ENCODE results near the gene CNTLN. TPM values are rescaled to one million over a fixed set of nuclear protein-coding genes. Genes with fewer than 3 reads are reported as not detected.

The CNTLN gene
- total and polyA plus RNA-seq, 9 of the 15 experiments (the other 6 are each of a cell fraction or from before 2014, with no cell fraction given) = 0.08 TPM; not detected in 8

DNA sequence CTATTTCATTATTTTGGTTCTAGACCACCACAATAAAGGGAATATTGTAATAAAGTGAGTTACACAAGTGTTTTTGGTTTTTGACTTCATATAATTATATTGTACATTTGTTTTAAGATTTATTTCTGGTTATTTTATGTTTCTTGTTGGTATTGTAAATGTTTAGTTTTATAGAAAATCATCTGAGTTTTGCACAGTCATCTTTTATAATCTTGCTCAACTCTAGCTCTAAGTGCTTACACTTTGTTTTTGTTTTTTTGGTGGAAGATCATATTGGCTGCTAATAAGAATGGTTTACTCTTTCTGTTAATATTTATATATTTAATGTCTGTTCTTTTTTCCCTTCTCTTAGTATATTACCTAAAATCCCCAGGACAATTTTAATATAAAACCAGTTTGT lies 135.0 kb downstream of the CNTLN start:
- Histone ChIP-seq H3K4me2 (ENCODE audit: insufficient read depth, low read length) (no peak overlapping the region), H4K20me1 (replicated peaks; ENCODE audit: control insufficient read depth, insufficient read depth, low read length) (no peaks in the 10 kb centered on the region), H3K9me3 (replicated peaks; ENCODE audit: control insufficient read depth, insufficient read depth, low read depth, low read length) (no peaks in the 10 kb centered on the region), H3K4me3 (no peak overlapping the region), H2AFZ (ENCODE audit: low read depth, low read length) (no peak overlapping the region), H3K27me3 (ENCODE audit: control insufficient read depth in 2 of 2, insufficient read depth in 2 of 2, low read length in 2 of 2) (no peaks in the 10 kb centered on the region), H3K9ac (ENCODE audit: insufficient read depth in 1 of 2, low read depth in 2 of 2, low read length in 2 of 2) (no peak overlapping the region), H3K36me3 (ENCODE audit: control insufficient read depth, insufficient read depth, low read length) (no peaks in the 10 kb centered on the region), H3K79me2 (ENCODE audit: control insufficient read depth, insufficient read depth, low read length) (no peaks in the 10 kb centered on the region), H3K27ac (ENCODE audit: extremely low read depth, low read depth, low read length) (no peak overlapping the region), H3K9me1 (ENCODE audit: control insufficient read depth, insufficient read depth, low read length) (no peaks in the 10 kb centered on the region), H3K4me1 (replicated peaks in 1 of 2; ENCODE audit: control insufficient read depth in 2 of 2, insufficient read depth in 2 of 2, low read length in 2 of 2) (no peaks in the 10 kb centered on the region)
- ATAC-seq (no peak), DNase-seq (ENCODE audit: extremely low read depth in 1 of 4, low spot score in 3 of 4) (no peak), FAIRE-seq (no peak)
- TF ChIP-seq SIRT6 (IDR thresholded peaks at IDR 0.05; ENCODE audit: low read depth, low read length) = no peak
- no peak for TF ChIP-seq JUND (IDR thresholded peaks at IDR 0.05; ENCODE audit: borderline replicate concordance, low read depth, low read length)
- no peak for TF ChIP-seq JUND (tag; IDR thresholded peaks at IDR 0.05; ENCODE audit: borderline replicate concordance, low read depth, low read length)
- TF ChIP-seq, protein P1, sequence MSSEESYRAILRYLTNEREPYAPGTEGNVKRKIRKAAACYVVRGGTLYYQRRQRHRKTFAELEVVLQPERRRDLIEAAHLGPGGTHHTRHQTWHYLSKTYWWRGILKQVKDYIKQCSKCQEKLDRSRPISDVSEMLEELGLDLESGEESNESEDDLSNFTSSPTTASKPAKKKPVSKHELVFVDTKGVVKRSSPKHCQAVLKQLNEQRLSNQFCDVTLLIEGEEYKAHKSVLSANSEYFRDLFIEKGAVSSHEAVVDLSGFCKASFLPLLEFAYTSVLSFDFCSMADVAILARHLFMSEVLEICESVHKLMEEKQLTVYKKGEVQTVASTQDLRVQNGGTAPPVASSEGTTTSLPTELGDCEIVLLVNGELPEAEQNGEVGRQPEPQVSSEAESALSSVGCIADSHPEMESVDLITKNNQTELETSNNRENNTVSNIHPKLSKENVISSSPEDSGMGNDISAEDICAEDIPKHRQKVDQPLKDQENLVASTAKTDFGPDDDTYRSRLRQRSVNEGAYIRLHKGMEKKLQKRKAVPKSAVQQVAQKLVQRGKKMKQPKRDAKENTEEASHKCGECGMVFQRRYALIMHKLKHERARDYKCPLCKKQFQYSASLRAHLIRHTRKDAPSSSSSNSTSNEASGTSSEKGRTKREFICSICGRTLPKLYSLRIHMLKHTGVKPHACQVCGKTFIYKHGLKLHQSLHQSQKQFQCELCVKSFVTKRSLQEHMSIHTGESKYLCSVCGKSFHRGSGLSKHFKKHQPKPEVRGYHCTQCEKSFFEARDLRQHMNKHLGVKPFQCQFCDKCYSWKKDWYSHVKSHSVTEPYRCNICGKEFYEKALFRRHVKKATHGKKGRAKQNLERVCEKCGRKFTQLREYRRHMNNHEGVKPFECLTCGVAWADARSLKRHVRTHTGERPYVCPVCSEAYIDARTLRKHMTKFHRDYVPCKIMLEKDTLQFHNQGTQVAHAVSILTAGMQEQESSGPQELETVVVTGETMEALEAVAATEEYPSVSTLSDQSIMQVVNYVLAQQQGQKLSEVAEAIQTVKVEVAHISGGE (CRISPR knock-in tag; IDR thresholded peaks at IDR 0.05) = no peak
- no peak for TF ChIP-seq ARID1B (IDR thresholded peaks at IDR 0.05)
- no peak for TF ChIP-seq SMAD2 (IDR thresholded peaks at IDR 0.05; ENCODE audit: low read depth, low read length)
- TF ChIP-seq FIP1L1 (IDR thresholded peaks at IDR 0.05; ENCODE audit: low read depth, low read length, poor library complexity, severe bottlenecking) = no peak
- TF ChIP-seq ZNF146 (CRISPR knock-in tag; IDR thresholded peaks at IDR 0.05; ENCODE audit: unreplicated experiment) = no peak
- no peak for TF ChIP-seq TCF7L2 (IDR thresholded peaks at IDR 0.05; ENCODE audit: low read depth, low read length)
- TF ChIP-seq, protein P2, sequence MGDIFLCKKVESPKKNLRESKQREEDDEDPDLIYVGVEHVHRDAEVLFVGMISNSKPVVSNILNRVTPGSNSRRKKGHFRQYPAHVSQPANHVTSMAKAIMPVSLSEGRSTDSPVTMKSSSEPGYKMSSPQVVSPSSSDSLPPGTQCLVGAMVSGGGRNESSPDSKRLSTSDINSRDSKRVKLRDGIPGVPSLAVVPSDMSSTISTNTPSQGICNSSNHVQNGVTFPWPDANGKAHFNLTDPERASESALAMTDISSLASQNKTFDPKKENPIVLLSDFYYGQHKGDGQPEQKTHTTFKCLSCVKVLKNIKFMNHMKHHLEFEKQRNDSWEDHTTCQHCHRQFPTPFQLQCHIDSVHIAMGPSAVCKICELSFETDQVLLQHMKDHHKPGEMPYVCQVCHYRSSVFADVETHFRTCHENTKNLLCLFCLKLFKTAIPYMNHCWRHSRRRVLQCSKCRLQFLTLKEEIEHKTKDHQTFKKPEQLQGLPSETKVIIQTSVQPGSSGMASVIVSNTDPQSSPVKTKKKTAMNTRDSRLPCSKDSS (IDR thresholded peaks at IDR 0.05; ENCODE audit: low read depth, partially characterized antibody) = no peak
- no peak for TF ChIP-seq ZNF76 (CRISPR knock-in tag; IDR thresholded peaks at IDR 0.05; ENCODE audit: borderline replicate concordance)
- no peak for TF ChIP-seq ZC3H4 (CRISPR knock-in tag; IDR thresholded peaks at IDR 0.05; ENCODE audit: borderline replicate concordance)
- TF ChIP-seq PHF21A (IDR thresholded peaks at IDR 0.05; ENCODE audit: borderline replicate concordance, low read depth) = no peak
- no peak for TF ChIP-seq KDM1A (IDR thresholded peaks at IDR 0.05)
- TF ChIP-seq ZNF212 (CRISPR knock-in tag; IDR thresholded peaks at IDR 0.05) = no peak
- no peak for TF ChIP-seq BACH1 (tag; IDR thresholded peaks at IDR 0.05)
- no peak for TF ChIP-seq PRMT5 (CRISPR knock-in tag; IDR thresholded peaks at IDR 0.05)
- TF ChIP-seq CTBP1 (IDR thresholded peaks at IDR 0.05; ENCODE audit: borderline replicate concordance) = no peak
- ChIA-PET CTCF (ENCODE audit: low intra/inter-chr PET ratio) (no interaction called here), POLR2A (no interaction called here)
- intact Hi-C loops (cut with micrococcal nuclease) (no loop called here), in situ Hi-C loops (cut with MboI) (no loop called here)
- BruUV-seq (replicated peaks) = no TSS peak
